Measurements from ENCODE around the gene KLHL12. TPM values are rescaled to one million over a fixed set of nuclear protein-coding genes. Genes with fewer than 3 reads are reported as not detected.

KLHL12 gene
- polyA plus RNA-seq, 1 donor (not counting 4 experiments of a cell fraction or from before 2014, with no cell fraction given), result 32.3 TPM

DNA sequence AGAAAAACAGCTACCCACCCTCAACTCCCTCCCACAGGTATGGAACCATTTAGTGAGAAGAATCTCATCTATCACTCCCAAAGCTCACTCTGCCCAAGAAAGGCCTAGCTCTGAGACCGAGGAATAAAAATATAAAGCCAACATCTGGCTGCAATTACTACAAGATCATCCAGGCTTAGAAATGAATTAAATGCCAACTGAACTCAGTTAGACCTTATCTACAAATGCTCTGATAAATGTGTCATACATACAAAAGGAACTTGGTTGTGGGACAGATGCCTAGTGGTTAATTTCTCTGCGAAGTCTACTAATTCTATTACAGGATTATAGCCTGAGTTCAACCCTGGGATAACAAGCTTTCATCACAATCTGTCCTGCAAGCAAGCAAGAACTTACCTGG, 24.4 kb upstream of the KLHL12 start:
- Histone ChIP-seq H3K4me2 (ENCODE audit: control insufficient read depth, extremely low read depth, insufficient read depth, low read depth, low read length) (peak overlapping the region; percentile 90), H3K4me1 (ENCODE audit: control insufficient read depth, extremely low read depth, insufficient read depth, low read length) (peaks cover 52% of the 10 kb centered on the region), H3K27ac (ENCODE audit: control insufficient read depth, insufficient read depth, low read length) (peak overlapping the region; percentile 73), H3K9me1 (ENCODE audit: control insufficient read depth, extremely low read depth, insufficient read depth, low read length) (no peaks in the 10 kb centered on the region), H3K9ac (ENCODE audit: control insufficient read depth, extremely low read depth, insufficient read depth, low read length) (no peak overlapping the region), H3K4me3 (ENCODE audit: control insufficient read depth in 2 of 3, extremely low read depth in 1 of 3, insufficient read depth in 2 of 3, low read depth in 1 of 3, low read length in 3 of 3) (no peak overlapping the region), H3K79me2 (ENCODE audit: control insufficient read depth, insufficient read depth, low read length) (peaks cover 56% of the 10 kb centered on the region), H2AFZ (ENCODE audit: control insufficient read depth, low read length) (no peak overlapping the region), H4K20me1 (ENCODE audit: control insufficient read depth, extremely low read depth, insufficient read depth, low read length) (peaks cover 4% of the 10 kb centered on the region), H3K36me3 (ENCODE audit: control insufficient read depth in 2 of 2, extremely low read depth in 1 of 2, insufficient read depth in 2 of 2, low read length in 2 of 2) (peaks cover 11 to 13% of the 10 kb centered on the region in 2 experiments), H3K9me3 (ENCODE audit: control insufficient read depth, low read depth, low read length) (no peaks in the 10 kb centered on the region), H3K27me3 (ENCODE audit: control insufficient read depth, extremely low read depth, insufficient read depth, low read length) (no peaks in the 10 kb centered on the region)
- TF ChIP-seq EZH2 (IDR thresholded peaks at IDR 0.05; ENCODE audit: low read length), result no peak
- TF ChIP-seq, protein P1, sequence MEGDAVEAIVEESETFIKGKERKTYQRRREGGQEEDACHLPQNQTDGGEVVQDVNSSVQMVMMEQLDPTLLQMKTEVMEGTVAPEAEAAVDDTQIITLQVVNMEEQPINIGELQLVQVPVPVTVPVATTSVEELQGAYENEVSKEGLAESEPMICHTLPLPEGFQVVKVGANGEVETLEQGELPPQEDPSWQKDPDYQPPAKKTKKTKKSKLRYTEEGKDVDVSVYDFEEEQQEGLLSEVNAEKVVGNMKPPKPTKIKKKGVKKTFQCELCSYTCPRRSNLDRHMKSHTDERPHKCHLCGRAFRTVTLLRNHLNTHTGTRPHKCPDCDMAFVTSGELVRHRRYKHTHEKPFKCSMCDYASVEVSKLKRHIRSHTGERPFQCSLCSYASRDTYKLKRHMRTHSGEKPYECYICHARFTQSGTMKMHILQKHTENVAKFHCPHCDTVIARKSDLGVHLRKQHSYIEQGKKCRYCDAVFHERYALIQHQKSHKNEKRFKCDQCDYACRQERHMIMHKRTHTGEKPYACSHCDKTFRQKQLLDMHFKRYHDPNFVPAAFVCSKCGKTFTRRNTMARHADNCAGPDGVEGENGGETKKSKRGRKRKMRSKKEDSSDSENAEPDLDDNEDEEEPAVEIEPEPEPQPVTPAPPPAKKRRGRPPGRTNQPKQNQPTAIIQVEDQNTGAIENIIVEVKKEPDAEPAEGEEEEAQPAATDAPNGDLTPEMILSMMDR (optimal IDR thresholded peaks at IDR 0.05 in 1 of 3, IDR thresholded peaks at IDR 0.05 in 1 of 3, conservative IDR thresholded peaks at IDR 0.05 in 1 of 3; ENCODE audit: extremely low read depth in 1 of 3, insufficient read depth in 2 of 3, low read length in 3 of 3), result no peak
- no peak for DNase-seq (ENCODE audit: low read depth, low spot score)
- FAIRE-seq, result no peak
- dilution Hi-C loops (cut with MboI; ENCODE audit: extremely low pct_ligation_motif_present, low sequenced_read_pairs), result no loop called here

DNA sequence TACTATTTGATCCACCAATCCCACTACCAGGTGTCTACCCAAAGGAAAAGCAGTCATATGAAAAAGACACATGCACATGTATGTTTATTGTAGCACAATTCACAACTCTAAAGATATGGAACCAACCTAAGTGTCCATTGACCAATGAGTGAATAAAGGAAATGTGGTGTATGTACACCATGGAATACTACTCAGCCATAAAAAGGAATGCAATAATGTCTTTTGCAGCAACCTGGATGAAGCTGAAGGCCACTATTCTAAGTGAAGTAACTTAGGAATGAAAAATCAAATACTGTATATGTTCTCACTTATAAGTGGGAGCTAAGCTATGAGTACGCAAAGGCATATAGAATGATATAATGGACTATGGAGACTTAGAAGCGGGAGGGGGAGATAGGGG, 18.4 kb upstream of the KLHL12 start:
- no peak for FAIRE-seq
- DNase-seq (ENCODE audit: low read depth, low spot score), result no peak
- TF ChIP-seq, protein P1 (optimal IDR thresholded peaks at IDR 0.05 in 1 of 3, IDR thresholded peaks at IDR 0.05 in 1 of 3, conservative IDR thresholded peaks at IDR 0.05 in 1 of 3; ENCODE audit: extremely low read depth in 1 of 3, insufficient read depth in 2 of 3, low read length in 3 of 3), result no peak
- TF ChIP-seq EZH2 (IDR thresholded peaks at IDR 0.05; ENCODE audit: low read length), result no peak
- Histone ChIP-seq H3K4me2 (ENCODE audit: control insufficient read depth, extremely low read depth, insufficient read depth, low read depth, low read length) (no peak overlapping the region), H3K9me3 (ENCODE audit: control insufficient read depth, low read depth, low read length) (no peaks in the 10 kb centered on the region), H2AFZ (ENCODE audit: control insufficient read depth, low read length) (no peak overlapping the region), H3K9ac (ENCODE audit: control insufficient read depth, extremely low read depth, insufficient read depth, low read length) (no peak overlapping the region), H3K27ac (ENCODE audit: control insufficient read depth, insufficient read depth, low read length) (no peak overlapping the region), H3K4me1 (ENCODE audit: control insufficient read depth, extremely low read depth, insufficient read depth, low read length) (peaks cover 7% of the 10 kb centered on the region), H4K20me1 (ENCODE audit: control insufficient read depth, extremely low read depth, insufficient read depth, low read length) (no peaks in the 10 kb centered on the region), H3K79me2 (ENCODE audit: control insufficient read depth, insufficient read depth, low read length) (peaks cover 9% of the 10 kb centered on the region), H3K36me3 (ENCODE audit: control insufficient read depth in 2 of 2, extremely low read depth in 1 of 2, insufficient read depth in 2 of 2, low read length in 2 of 2) (peaks cover 36 to 53% of the 10 kb centered on the region in 2 experiments), H3K4me3 (ENCODE audit: control insufficient read depth in 2 of 3, extremely low read depth in 1 of 3, insufficient read depth in 2 of 3, low read depth in 1 of 3, low read length in 3 of 3) (no peak overlapping the region), H3K9me1 (ENCODE audit: control insufficient read depth, extremely low read depth, insufficient read depth, low read length) (no peaks in the 10 kb centered on the region), H3K27me3 (ENCODE audit: control insufficient read depth, extremely low read depth, insufficient read depth, low read length) (no peaks in the 10 kb centered on the region)
- dilution Hi-C loops (cut with MboI; ENCODE audit: extremely low pct_ligation_motif_present, low sequenced_read_pairs), result no loop called here
